Gastroesophageal sphincter (tissue), 3 donors: ENCODE data around the gene DOCK10.

Experiments
- CTCF ChIP-seq, 4 experiments: fragments of 200-600 bp in 2 of 4; fragments of 450-650 bp in 2 of 4; sonication (generic) in 1 of 4; IDR thresholded peaks; one replicate each; pipeline ENCODE4 v1.5.1; 2017 to 2019; ENCODE audit warnings: antibody characterized with exemption in 4 of 4, mild to moderate bottlenecking in 2 of 4, moderate library complexity in 2 of 4
- POLR2A ChIP-seq, 2 donors: fragments of 450-650 bp; IDR thresholded peaks; one replicate each; pipeline ENCODE4 v1.6.1; 2017; ENCODE audit warnings: antibody characterized with exemption in 2 of 2, mild to moderate bottlenecking in 2 of 2, moderate library complexity in 1 of 2

DNA sequence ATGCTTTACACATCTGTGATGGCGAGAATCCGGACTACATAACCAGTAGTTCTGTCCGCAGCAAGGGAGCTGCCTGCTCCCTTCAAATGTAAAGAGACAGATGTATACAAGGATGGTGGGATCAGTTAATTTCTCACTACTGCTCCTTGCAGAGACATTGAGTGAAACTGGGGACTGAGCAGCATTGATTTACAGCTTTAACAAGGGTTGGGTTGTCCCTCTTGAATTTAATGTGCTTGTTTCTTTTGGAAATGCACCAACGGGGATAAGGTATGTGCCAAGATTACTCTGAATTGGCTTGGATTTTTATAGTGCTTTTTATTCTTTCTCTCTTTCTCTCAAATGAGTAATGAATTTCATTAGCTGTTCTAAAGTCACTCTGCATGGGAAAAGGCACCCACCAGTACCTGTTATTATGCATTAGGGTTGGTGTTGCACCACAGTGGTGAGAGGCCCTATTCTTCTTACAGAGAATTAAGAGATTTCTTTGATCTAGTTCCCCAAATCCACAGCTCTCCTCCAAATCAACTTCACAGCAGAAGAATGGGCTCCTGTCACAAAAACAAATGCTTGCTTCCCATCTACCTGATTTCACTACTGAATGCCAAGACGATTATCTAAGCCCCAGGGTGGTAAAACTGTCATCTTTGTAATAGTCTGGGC is 107.6 kb downstream of the DOCK10 start:
- TF ChIP-seq CTCF (IDR thresholded peaks at IDR 0.05) = no peak
- TF ChIP-seq POLR2A (IDR thresholded peaks at IDR 0.05) = no peak
